Thoracic aorta (tissue), 2 donors: Measurements from ENCODE around the gene PDE4B. TPM values are rescaled to one million over a fixed set of nuclear protein-coding genes. Genes with fewer than 3 reads are reported as not detected.

ENCODE experiments used
- ATAC-seq: fragments of 150-250 bp; one replicate; pipeline ENCODE4 v1.8.0; 2017; ENCODE audit warnings: low read depth; ENCODE audit not compliant: insufficient number of reproducible peaks, low FRiP score
- DNase-seq: peaks from one replicate; pipeline ENCODE4 v3.0.0-alpha.2; 2020; ENCODE audit warnings: low spot score
- H3K27ac ChIP-seq, 2 donors: fragments of 200-600 bp; sonication (generic); 1 replicate in 1 of 2; 2 replicates in 1 of 2; pipeline ENCODE4 v1.5.1; 2016; ENCODE audit warnings: mild to moderate bottlenecking in 2 of 2, moderate library complexity in 2 of 2
- H3K27me3 ChIP-seq: fragments of 200-600 bp; sonication (generic); replicated peaks from 2 replicates; pipeline ENCODE4 v1.6.0; 2016; ENCODE audit warnings: mild to moderate bottlenecking; ENCODE audit not compliant: insufficient read depth
- H3K36me3 ChIP-seq: fragments of 200-600 bp; sonication (generic); one replicate; pipeline ENCODE4 v1.5.1; 2016
- H3K4me1 ChIP-seq, 2 donors: fragments of 200-600 bp; sonication (generic); 1 replicate in 1 of 2; 2 replicates in 1 of 2; pipeline versions ENCODE4 v1.5.1 to v1.6.0; 2016; ENCODE audit warnings: low read depth in 2 of 2, mild to moderate bottlenecking in 1 of 2; ENCODE audit not compliant: control insufficient read depth in 1 of 2
- H3K4me3 ChIP-seq: fragments of 200-600 bp; sonication (generic); 2 replicates; pipeline ENCODE4 v1.5.1; 2016; ENCODE audit warnings: mild to moderate bottlenecking
- H3K9me3 ChIP-seq: fragments of 200-600 bp; sonication (generic); 2 replicates; pipeline ENCODE4 v1.5.1; 2016
- total RNA-seq, 2 donors: library from RNA; depleted of rRNA; stranded (reverse); fragments of >200 nt; gene quantifications; one replicate each; pipeline versions ENCODE4 v1.1.0 to v1.2.3, GENCODE V29; 2016
- TF ChIP-seq, protein P1 (sequence below): fragments of 200-600 bp; sonication (generic); IDR thresholded peaks from one replicate; pipeline ENCODE4 v1.5.1; 2019; ENCODE audit warnings: antibody characterized with exemption

PDE4B gene
- total RNA-seq, 2 donors from 2014 or later, result 29.0 to 42.4 TPM

GRCh38 chr1:65769636-65770035 lies 23.1 kb upstream of the PDE4B start:
- Histone ChIP-seq H3K27me3 (no peaks in the 10 kb centered on the region), H3K4me1 (no peaks in the 10 kb centered on the region), H3K4me3 (no peak overlapping the region), H3K9me3 (no peaks in the 10 kb centered on the region), H3K27ac (no peak overlapping the region), H3K36me3 (no peaks in the 10 kb centered on the region)
- DNase-seq (no peak), ATAC-seq (no peak)
- TF ChIP-seq, protein P1, sequence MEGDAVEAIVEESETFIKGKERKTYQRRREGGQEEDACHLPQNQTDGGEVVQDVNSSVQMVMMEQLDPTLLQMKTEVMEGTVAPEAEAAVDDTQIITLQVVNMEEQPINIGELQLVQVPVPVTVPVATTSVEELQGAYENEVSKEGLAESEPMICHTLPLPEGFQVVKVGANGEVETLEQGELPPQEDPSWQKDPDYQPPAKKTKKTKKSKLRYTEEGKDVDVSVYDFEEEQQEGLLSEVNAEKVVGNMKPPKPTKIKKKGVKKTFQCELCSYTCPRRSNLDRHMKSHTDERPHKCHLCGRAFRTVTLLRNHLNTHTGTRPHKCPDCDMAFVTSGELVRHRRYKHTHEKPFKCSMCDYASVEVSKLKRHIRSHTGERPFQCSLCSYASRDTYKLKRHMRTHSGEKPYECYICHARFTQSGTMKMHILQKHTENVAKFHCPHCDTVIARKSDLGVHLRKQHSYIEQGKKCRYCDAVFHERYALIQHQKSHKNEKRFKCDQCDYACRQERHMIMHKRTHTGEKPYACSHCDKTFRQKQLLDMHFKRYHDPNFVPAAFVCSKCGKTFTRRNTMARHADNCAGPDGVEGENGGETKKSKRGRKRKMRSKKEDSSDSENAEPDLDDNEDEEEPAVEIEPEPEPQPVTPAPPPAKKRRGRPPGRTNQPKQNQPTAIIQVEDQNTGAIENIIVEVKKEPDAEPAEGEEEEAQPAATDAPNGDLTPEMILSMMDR, result no peak

DNA sequence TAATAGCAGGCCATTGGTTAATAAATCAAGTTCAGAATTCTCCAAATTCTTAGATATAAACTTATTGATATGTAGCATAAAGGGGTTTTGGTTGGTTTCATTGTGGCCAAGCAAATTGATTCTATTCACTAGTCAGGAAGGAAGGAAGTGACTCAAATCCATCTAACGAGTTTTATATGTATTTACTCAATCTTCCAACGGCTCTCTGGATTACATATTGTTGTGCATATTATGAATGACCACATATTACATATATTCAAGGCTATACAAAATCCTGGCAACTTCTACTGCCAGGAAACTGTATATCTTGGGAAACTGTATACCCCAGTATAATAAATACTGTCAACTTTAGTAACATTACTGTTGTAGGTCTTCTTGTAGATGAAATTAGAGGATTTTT lies 20.1 kb upstream of the PDE4B start:
- Histone ChIP-seq H3K36me3 (no peaks in the 10 kb centered on the region), H3K9me3 (no peaks in the 10 kb centered on the region), H3K27me3 (no peaks in the 10 kb centered on the region), H3K4me3 (no peak overlapping the region), H3K27ac (no peak overlapping the region), H3K4me1 (no peaks in the 10 kb centered on the region)
- ATAC-seq, result no peak
- no peak for DNase-seq
- TF ChIP-seq, protein P1, result no peak

GRCh38 chr1:65773391-65774123 lies 19.1 kb upstream of the PDE4B start:
- DNase-seq, result no peak
- no peak overlapping the region for H3K27ac ChIP-seq
- no peak for ATAC-seq

GRCh38 chr1:65788762-65789161 lies 3.9 kb upstream of the PDE4B start:
- no peak for ATAC-seq
- H3K4me3 ChIP-seq, result no peak overlapping the region
- H3K27me3 ChIP-seq, result no peaks in the 10 kb centered on the region
- no peaks in the 10 kb centered on the region for H3K4me1 ChIP-seq
- peaks cover 8% of the 10 kb centered on the region for H3K9me3 ChIP-seq
- H3K27ac ChIP-seq, result no peak overlapping the region
- no peak for DNase-seq
- H3K36me3 ChIP-seq, result no peaks in the 10 kb centered on the region
- TF ChIP-seq, protein P1, result no peak

More at GRCh38 chr1:65773391-65774123, 19.1 kb upstream of the PDE4B start:
- H3K9me3 ChIP-seq, result no peaks in the 10 kb centered on the region
- no peaks in the 10 kb centered on the region for H3K36me3 ChIP-seq
- H3K27me3 ChIP-seq, result no peaks in the 10 kb centered on the region
- TF ChIP-seq, protein P1, result no peak
- H3K4me3 ChIP-seq, result no peak overlapping the region
- no peaks in the 10 kb centered on the region for H3K4me1 ChIP-seq

DNA sequence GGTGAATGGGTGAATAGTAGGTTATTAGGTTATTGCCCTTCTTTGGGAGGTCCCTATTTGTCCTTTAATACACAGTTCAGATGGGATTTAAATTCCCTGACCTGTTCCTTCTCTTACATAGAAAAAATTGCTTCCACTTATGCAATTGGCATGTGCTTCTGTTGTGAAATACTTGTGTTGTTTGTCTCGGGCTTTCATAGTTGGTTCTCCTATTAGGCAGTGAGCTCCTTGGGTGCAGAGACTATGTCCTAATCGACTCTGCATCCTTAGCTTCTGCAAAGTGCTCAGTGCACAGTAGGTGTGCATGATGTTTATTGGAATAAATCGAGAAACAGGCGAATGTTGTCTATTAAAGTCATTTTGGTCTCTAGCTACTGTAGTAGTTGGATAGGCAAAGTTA lies 1.3 kb upstream of the PDE4B start:
- TF ChIP-seq, protein P1, result no peak
- Histone ChIP-seq H3K4me3 (no peak overlapping the region), H3K4me1 (no peaks in the 10 kb centered on the region), H3K27ac (no peak overlapping the region), H3K27me3 (no peaks in the 10 kb centered on the region), H3K9me3 (peaks cover 8% of the 10 kb centered on the region), H3K36me3 (no peaks in the 10 kb centered on the region)
- no peak for ATAC-seq
- DNase-seq, result no peak
